ENCODE results near the gene AFG3L2.

The AFG3L2 gene

DNA sequence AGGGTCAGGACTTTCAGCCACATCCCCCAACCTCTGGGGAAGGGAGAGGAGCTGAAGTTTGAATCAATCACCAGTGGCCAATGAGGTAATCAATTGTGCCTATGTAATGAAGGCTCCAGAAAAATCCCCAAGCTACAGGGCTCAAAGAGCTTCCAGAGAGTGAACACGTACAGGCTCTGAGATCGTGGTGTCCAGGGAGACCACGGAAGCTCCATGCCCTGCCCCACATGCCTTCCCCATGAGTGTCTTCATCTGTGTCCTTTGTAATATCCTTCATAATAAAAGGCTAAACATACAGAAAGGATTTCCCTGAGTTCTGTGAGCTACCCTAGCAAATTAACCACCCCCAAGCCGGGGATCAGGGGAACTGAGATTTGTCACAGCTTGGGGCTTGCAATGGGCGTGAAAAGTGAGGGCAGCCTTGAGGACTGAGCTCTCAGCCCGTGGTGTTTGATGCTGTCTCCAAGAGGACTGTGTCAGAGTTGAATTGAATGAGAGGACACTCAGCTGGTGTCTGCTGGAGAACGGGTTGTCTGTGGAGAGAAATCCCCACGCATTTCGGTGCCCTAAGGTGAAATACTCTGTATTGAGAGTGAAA is 94.5 kb downstream of the AFG3L2 start:
- in situ Hi-C loops (cut with MboI; ENCODE audit: low sequenced_read_pairs): no loop called here

GRCh38 chr18:12281861-12282260 is 95.2 kb downstream of the AFG3L2 start:
- in situ Hi-C loops (cut with MboI; ENCODE audit: low sequenced_read_pairs): no loop called here

- in situ Hi-C loops (cut with MboI; ENCODE audit: low sequenced_read_pairs): no loop called here
Observed at GRCh38 chr18:12279781-12280531, 97.1 kb downstream of the AFG3L2 start.

Data from HL-60/S4 treated with phorbol 12-myristate 13-acetate at 8.2 ng/mL for 4 days and 3 days (cell line).